Spinal cord (tissue), 10 donors: Measurements from ENCODE around the gene CRYGN. TPM values are rescaled to one million over a fixed set of nuclear protein-coding genes. Genes with fewer than 3 reads are reported as not detected.

Source experiments
- DNase-seq, 6 donors: peaks; one replicate each; pipeline versions ENCODE4 v3.0.0 to v3.0.0-alpha.2; 2013 to 2015; ENCODE audit warnings: low spot score in 6 of 6, low read depth in 4 of 6
- H3K27ac ChIP-seq: one replicate; pipeline ENCODE4 v1.5.1; 2013; ENCODE audit warnings: low read depth, low read length, control low read depth
- H3K27me3 ChIP-seq: one replicate; pipeline ENCODE4 v1.6.1; 2013; ENCODE audit warnings: low read length; ENCODE audit not compliant: control insufficient read depth, insufficient read depth
- H3K36me3 ChIP-seq: one replicate; pipeline ENCODE4 v1.6.1; 2013; ENCODE audit warnings: low read length; ENCODE audit not compliant: control insufficient read depth, insufficient read depth
- H3K4me1 ChIP-seq: one replicate; pipeline ENCODE4 v1.6.1; 2013; ENCODE audit warnings: low read length; ENCODE audit not compliant: control insufficient read depth, insufficient read depth
- H3K4me3 ChIP-seq: one replicate; pipeline ENCODE4 v1.5.1; 2013; ENCODE audit warnings: low read depth, low read length, control low read depth
- H3K9me3 ChIP-seq: one replicate; pipeline ENCODE4 v1.6.1; 2013; ENCODE audit warnings: low read length; ENCODE audit not compliant: control insufficient read depth, insufficient read depth
- WGBS: methylation state at CpG from one replicate; pipeline ENCODE4 v1.1.5; 2013; ENCODE audit warnings: missing lambda C conversion rate; ENCODE audit not compliant: insufficient coverage; 5-methylcytosine and 5-hydroxymethylcytosine counted together
- polyA plus RNA-seq, 2 donors: library from polyadenylated mRNA; unstranded; fragments of 120-200 nt; gene quantifications; one replicate each; pipeline ENCODE4 v1.2.1, GENCODE V29; 2013; ENCODE audit not compliant: insufficient read length in 2 of 2
- total RNA-seq, 2 donors: library from RNA; depleted of rRNA in 1 of 2; stranded (reverse); fragments of 120-200 nt in 1 of 2; fragments of >200 nt in 1 of 2; gene quantifications; one replicate each; pipeline versions ENCODE4 v1.2.3 to v1.2.4, GENCODE V29; 2013 to 2014
- donor health status: healthy.

CRYGN gene
- total and polyA plus RNA-seq, 4 donors, result 0.55 to 10.3 (median 2.2) TPM

DNA sequence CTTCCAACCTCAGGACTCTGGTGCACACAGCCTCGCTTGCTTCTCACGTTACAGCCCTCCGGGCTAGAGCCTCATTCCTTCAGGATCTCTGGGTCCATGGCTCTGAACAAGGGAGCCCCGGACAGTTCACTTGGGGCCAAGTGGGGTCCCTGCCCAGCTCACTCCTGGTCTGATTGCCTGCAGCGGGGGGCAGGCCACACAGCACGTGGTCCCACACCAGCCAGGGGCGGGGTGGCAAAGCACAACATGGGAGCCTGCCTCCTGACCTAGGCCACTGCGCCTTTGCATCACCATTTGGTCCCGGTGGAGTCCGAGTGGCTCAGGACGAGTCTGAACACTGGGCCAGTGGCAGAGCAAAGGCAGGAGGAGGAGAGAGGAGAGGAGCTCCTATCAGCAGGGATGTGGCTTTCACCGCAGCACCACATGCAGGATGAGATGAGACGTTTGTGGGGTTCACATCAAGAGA is 13.4 kb upstream of the CRYGN start:
- Histone ChIP-seq H3K4me1 (peaks cover 5% of the 10 kb centered on the region), H3K36me3 (no peaks in the 10 kb centered on the region), H3K4me3 (no peak overlapping the region), H3K27me3 (peaks cover 8% of the 10 kb centered on the region), H3K9me3 (no peaks in the 10 kb centered on the region), H3K27ac (no peak overlapping the region)
- no peak for DNase-seq
- WGBS, result 74% methylated on average over 12 of the region's 13 CpGs

DNA sequence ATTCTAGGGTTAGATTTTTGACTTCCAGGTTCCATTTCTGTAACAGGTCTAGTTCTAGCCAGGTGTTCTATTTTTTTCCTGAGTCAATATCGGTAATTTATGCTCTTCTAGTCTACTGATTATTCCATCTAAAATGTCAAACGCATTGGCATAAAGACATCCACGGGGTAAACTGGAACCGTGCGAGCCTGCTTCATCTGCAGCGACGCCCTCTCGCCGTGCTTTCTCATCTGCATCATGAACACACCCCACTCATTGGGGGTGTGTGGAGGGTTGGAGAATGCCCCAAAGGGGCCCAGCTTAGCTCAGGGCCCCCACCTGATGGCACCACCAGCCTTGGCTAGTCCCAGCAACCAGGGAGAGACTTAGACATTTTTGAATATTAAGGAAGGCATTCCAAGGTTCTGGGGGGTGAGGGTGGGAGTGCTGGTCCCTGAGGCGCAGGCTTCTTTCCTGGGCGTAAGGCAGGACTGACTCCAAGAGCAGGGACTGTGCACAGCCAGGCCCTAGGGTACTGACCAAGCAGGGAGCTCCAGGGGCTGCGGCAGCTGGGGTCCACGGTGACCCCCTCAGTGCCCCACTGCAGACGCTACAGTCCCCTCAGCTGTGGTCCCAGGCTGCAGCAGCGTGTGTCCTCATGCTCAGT is 12.9 kb upstream of the CRYGN start:
- DNase-seq, result no peak
- H3K4me3 ChIP-seq, result no peak overlapping the region
- H3K9me3 ChIP-seq, result no peaks in the 10 kb centered on the region
- H3K36me3 ChIP-seq, result no peaks in the 10 kb centered on the region
- no peak overlapping the region for H3K27ac ChIP-seq
- whole genome bisulfite sequencing, result 64% methylated on average over 6 of the region's 15 CpGs
- H3K27me3 ChIP-seq, result peaks cover 12% of the 10 kb centered on the region
- peaks cover 10% of the 10 kb centered on the region for H3K4me1 ChIP-seq

DNA sequence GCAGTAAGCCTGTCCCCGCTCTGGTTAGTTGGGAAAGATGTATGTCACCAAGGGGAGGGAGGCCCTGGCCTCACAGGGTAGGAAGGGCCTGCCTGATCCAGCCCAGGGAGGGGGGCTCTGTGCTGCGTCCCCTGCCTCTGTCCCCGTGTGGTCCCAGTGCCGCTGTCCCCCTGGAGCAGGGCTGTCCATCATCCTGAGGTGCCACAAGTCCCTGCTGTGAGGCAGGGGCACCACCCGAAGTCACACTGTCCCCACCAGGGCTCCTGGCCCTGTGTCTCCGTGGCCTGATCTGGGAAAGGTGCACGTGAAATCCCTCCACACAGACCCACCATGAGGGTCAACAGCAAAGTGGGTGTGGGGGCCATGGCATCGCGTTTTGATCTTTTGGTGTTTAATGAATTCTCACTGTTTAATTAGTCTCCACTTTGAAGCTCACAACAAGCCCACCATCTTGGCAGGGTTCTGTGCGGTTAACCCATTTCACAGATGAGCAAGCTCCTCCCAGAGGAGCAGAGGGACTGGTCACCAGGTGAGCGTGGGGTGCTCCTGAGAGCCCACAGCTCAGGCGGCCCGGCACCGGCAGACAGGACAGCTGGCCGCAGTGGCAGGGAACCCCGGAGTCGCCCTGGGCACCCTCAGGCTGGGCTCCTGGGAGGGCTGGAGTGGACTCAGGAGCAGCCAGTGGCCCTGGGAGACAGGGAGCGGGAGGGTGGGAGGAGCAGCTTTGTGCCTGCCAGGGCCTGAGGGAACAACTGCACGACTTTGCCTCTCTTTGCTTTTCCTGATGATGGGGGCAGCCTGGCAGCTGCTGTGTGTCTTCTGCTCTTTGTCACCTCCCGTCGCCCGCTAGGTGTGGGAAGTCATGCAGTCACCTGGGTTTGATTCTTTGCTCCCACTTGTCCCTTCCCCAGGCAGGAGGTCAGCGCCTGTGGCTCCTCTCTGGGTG is 12.0 kb upstream of the CRYGN start:
- no peak for DNase-seq
- H3K27me3 ChIP-seq, result peaks cover 13% of the 10 kb centered on the region
- WGBS, result 80% methylated on average over 15 of the region's 23 CpGs
- peaks cover 10% of the 10 kb centered on the region for H3K4me1 ChIP-seq
- no peak overlapping the region for H3K27ac ChIP-seq
- H3K4me3 ChIP-seq, result no peak overlapping the region
- H3K36me3 ChIP-seq, result no peaks in the 10 kb centered on the region
- H3K9me3 ChIP-seq, result no peaks in the 10 kb centered on the region

GRCh38 chr7:151451156-151451555 is 11.2 kb upstream of the CRYGN start:
- Histone ChIP-seq H3K4me3 (no peak overlapping the region), H3K27me3 (peaks cover 13% of the 10 kb centered on the region), H3K9me3 (no peaks in the 10 kb centered on the region), H3K27ac (no peak overlapping the region), H3K36me3 (no peaks in the 10 kb centered on the region), H3K4me1 (peaks cover 10% of the 10 kb centered on the region)
- WGBS, result 88% methylated on average over 4 of the region's 5 CpGs
- DNase-seq, result no peak

- no peak overlapping the region for H3K27ac ChIP-seq
- H3K36me3 ChIP-seq, result no peaks in the 10 kb centered on the region
- H3K9me3 ChIP-seq, result no peaks in the 10 kb centered on the region
- no peak for DNase-seq
- 75% methylated on average over 9 of the region's 9 CpGs for WGBS
- H3K4me3 ChIP-seq, result no peak overlapping the region
- peaks cover 13% of the 10 kb centered on the region for H3K27me3 ChIP-seq
- peaks cover 10% of the 10 kb centered on the region for H3K4me1 ChIP-seq
These were observed 10.0 kb upstream of the CRYGN start for GRCh38 chr7:151449990-151450389.

DNA sequence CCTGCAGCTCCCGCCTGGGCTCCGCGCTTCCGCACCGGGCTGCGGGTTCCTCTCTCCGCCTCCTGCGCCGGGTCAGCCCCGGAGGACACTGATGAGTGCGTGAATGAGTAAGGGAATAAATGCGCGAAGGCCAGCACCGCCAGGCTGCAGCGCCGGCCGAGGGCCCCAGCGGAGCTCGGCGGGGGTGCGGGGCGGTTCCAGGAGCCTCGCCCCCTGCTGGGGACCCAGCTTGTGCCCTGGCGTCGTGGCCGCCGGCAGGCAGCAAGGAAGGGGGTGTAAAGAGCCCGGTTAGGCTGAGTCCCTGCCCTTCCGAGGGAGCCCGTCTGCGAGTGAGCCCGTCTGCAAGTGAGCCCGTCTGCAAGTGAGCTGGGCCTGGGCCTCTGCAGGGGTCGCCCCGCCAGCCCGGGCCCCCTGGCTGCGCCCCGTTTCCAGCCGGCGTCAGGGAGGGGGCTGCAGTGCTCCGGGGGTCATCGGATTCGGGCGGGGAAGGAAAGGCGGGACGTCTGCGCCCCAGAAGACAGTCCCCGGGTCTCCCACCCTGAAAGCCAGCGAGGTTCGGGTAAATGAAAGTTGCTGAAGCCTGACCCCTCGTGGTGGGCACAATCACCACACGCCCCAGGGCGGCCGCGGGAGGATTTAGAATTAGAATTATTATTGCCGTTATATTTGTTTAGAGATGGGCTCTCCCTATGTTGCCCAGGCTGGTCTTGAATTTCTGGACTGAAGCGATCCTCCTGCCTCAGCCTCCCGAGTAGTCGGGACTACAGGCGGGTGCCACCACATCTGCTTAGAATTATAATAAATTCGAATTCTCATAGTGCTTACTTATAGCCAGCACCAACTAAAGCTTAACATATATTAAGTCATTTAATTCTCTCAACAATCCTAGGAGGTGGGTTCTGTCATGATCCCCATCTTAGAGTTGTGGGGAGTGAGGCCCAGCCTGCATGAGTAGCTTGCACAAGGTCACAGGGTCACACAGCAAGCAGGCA is 8.6 kb upstream of the CRYGN start:
- Histone ChIP-seq H3K36me3 (no peaks in the 10 kb centered on the region), H3K27ac (peak overlapping the region; percentile 33), H3K27me3 (peaks cover 13% of the 10 kb centered on the region), H3K9me3 (no peaks in the 10 kb centered on the region), H3K4me1 (peaks cover 10% of the 10 kb centered on the region), H3K4me3 (peak overlapping the region; percentile 42)
- WGBS, result 5% methylated on average over 54 of the region's 61 CpGs
- DNase-seq, result peak in 2 of 6 donors; percentile 47 to 82

- no peak overlapping the region for H3K27ac ChIP-seq
- DNase-seq, result no peak
- peaks cover 10% of the 10 kb centered on the region for H3K4me1 ChIP-seq
- 50% methylated on average over 15 of the region's 26 CpGs for WGBS
- H3K36me3 ChIP-seq, result no peaks in the 10 kb centered on the region
- H3K27me3 ChIP-seq, result peaks cover 13% of the 10 kb centered on the region
- no peaks in the 10 kb centered on the region for H3K9me3 ChIP-seq
- H3K4me3 ChIP-seq, result peak overlapping the region; percentile 42
These were observed 7.9 kb upstream of the CRYGN start for GRCh38 chr7:151447901-151448260.

GRCh38 chr7:151447312-151447711 is 7.4 kb upstream of the CRYGN start:
- no peaks in the 10 kb centered on the region for H3K9me3 ChIP-seq
- H3K4me1 ChIP-seq, result peaks cover 10% of the 10 kb centered on the region
- no peaks in the 10 kb centered on the region for H3K36me3 ChIP-seq
- H3K27me3 ChIP-seq, result peaks cover 13% of the 10 kb centered on the region
- 99% methylated on average over 12 of the region's 18 CpGs for WGBS
- no peak overlapping the region for H3K4me3 ChIP-seq
- no peak for DNase-seq
- H3K27ac ChIP-seq, result no peak overlapping the region

GRCh38 chr7:151446412-151446811 is 6.5 kb upstream of the CRYGN start:
- WGBS, result 93% methylated on average over 2 of the region's 2 CpGs
- H3K4me3 ChIP-seq, result no peak overlapping the region
- DNase-seq, result no peak

More at GRCh38 chr7:151446412-151446811, 6.5 kb upstream of the CRYGN start:
- Histone ChIP-seq H3K4me1 (peaks cover 10% of the 10 kb centered on the region), H3K36me3 (no peaks in the 10 kb centered on the region), H3K27ac (no peak overlapping the region), H3K27me3 (peaks cover 13% of the 10 kb centered on the region), H3K9me3 (no peaks in the 10 kb centered on the region)
